Measurements from ENCODE around the gene PLCE1. TPM values are rescaled to one million over a fixed set of nuclear protein-coding genes. Genes with fewer than 3 reads are reported as not detected.

PLCE1 gene
- total and polyA plus RNA-seq, 2 donors (not counting 3 experiments of a cell fraction or from before 2014, with no cell fraction given) = 0.01 to 0.04 TPM

- no TSS peak for BruUV-seq (replicated peaks)
- no peaks in the 10 kb centered on the region for H4K20me1 ChIP-seq (replicated peaks; ENCODE audit: control insufficient read depth, extremely low read depth, insufficient read depth, low read length)
- no peak overlapping the region for H3K27ac ChIP-seq (ENCODE audit: insufficient read depth, low read depth, low read length)
- no peak for TF ChIP-seq MAX (IDR thresholded peaks at IDR 0.05; ENCODE audit: insufficient read depth, insufficient read length)
- ChIA-PET CTCF (no interaction called here), POLR2A (no interaction called here)
- dilution Hi-C loops (cut with MboI; ENCODE audit: extremely low pct_ligation_motif_present, low sequenced_read_pairs) = no loop called here
- H3K79me2 ChIP-seq (ENCODE audit: control insufficient read depth, insufficient read depth, low read length) = no peaks in the 10 kb centered on the region
- H2AFZ ChIP-seq (ENCODE audit: low read depth, low read length) = no peak overlapping the region
- peaks cover 4% of the 10 kb centered on the region for H3K4me1 ChIP-seq (ENCODE audit: control insufficient read depth, extremely low read depth, insufficient read depth, low read length)
- H3K27me3 ChIP-seq (ENCODE audit: control insufficient read depth in 2 of 2, insufficient read depth in 2 of 2, low read length in 2 of 2) = peaks cover 20 to 35% of the 10 kb centered on the region in 2 experiments
- DNase-seq (ENCODE audit: low read depth, low spot score) (no peak), FAIRE-seq (no peak)
- no peak overlapping the region for H3K4me3 ChIP-seq (replicated peaks in 1 of 3; ENCODE audit: insufficient read depth in 1 of 3, low read depth in 1 of 3, low read length in 3 of 3)
- no peak overlapping the region for H3K4me2 ChIP-seq (ENCODE audit: insufficient read depth, low read length)
- intact Hi-C loops (cut with micrococcal nuclease) = no loop called here
- H3K9me1 ChIP-seq (replicated peaks; ENCODE audit: control insufficient read depth, extremely low read depth, insufficient read depth, low read length) = no peaks in the 10 kb centered on the region
- no peaks in the 10 kb centered on the region for H3K36me3 ChIP-seq (ENCODE audit: control insufficient read depth in 2 of 2, extremely low read depth in 1 of 2, insufficient read depth in 2 of 2, low read length in 2 of 2)
- H3K9me3 ChIP-seq (replicated peaks; ENCODE audit: control insufficient read depth, insufficient read depth, low read length) = no peaks in the 10 kb centered on the region
- no peak overlapping the region for H3K9ac ChIP-seq (replicated peaks; ENCODE audit: extremely low read depth, insufficient read depth, low read length)
Observed at GRCh38 chr10:93991114-93991513, 2.6 kb upstream of the PLCE1 start.

- intact Hi-C loops (cut with micrococcal nuclease) = no loop called here
- H3K4me2 ChIP-seq (ENCODE audit: insufficient read depth, low read length) = no peak overlapping the region
- no peaks in the 10 kb centered on the region for H3K36me3 ChIP-seq (ENCODE audit: control insufficient read depth in 2 of 2, extremely low read depth in 1 of 2, insufficient read depth in 2 of 2, low read length in 2 of 2)
- H3K27ac ChIP-seq (ENCODE audit: insufficient read depth, low read depth, low read length) = no peak overlapping the region
- FAIRE-seq (peak; percentile 55), DNase-seq (ENCODE audit: low read depth, low spot score) (peak; percentile 29)
- no peaks in the 10 kb centered on the region for H3K9me3 ChIP-seq (replicated peaks; ENCODE audit: control insufficient read depth, insufficient read depth, low read length)
- dilution Hi-C loops (cut with MboI; ENCODE audit: extremely low pct_ligation_motif_present, low sequenced_read_pairs) = no loop called here
- TF ChIP-seq MAX (IDR thresholded peaks at IDR 0.05; ENCODE audit: insufficient read depth, insufficient read length) (no peak), FOS (IDR thresholded peaks at IDR 0.05; ENCODE audit: borderline replicate concordance, insufficient read depth, low read length) (peak; percentile 19)
- no TSS peak for BruUV-seq (replicated peaks)
- ChIA-PET POLR2A (no interaction called here), CTCF (no interaction called here)
- H3K4me3 ChIP-seq (replicated peaks in 1 of 3; ENCODE audit: insufficient read depth in 1 of 3, low read depth in 1 of 3, low read length in 3 of 3) = no peak overlapping the region
- no peaks in the 10 kb centered on the region for H4K20me1 ChIP-seq (replicated peaks; ENCODE audit: control insufficient read depth, extremely low read depth, insufficient read depth, low read length)
- no peak overlapping the region for H3K9ac ChIP-seq (replicated peaks; ENCODE audit: extremely low read depth, insufficient read depth, low read length)
- peaks cover 4% of the 10 kb centered on the region for H3K4me1 ChIP-seq (ENCODE audit: control insufficient read depth, extremely low read depth, insufficient read depth, low read length)
- no peak overlapping the region for H2AFZ ChIP-seq (ENCODE audit: low read depth, low read length)
- H3K9me1 ChIP-seq (replicated peaks; ENCODE audit: control insufficient read depth, extremely low read depth, insufficient read depth, low read length) = no peaks in the 10 kb centered on the region
- H3K79me2 ChIP-seq (ENCODE audit: control insufficient read depth, insufficient read depth, low read length) = no peaks in the 10 kb centered on the region
- H3K27me3 ChIP-seq (ENCODE audit: control insufficient read depth in 2 of 2, insufficient read depth in 2 of 2, low read length in 2 of 2) = peaks cover 23 to 37% of the 10 kb centered on the region in 2 experiments
Observed at GRCh38 chr10:93991596-93992284, 2.0 kb upstream of the PLCE1 start.

All from endothelial cell of umbilical vein (primary cell).